Upper lobe of right lung (tissue), 1 donor: ENCODE data around the gene CFAP107. TPM values are rescaled to one million over a fixed set of nuclear protein-coding genes. Genes with fewer than 3 reads are reported as not detected.
A peak's percentile ranks its signal among the peaks of the same experiment; 100 is the strongest.

Source experiments
- ATAC-seq: fragments of 200-7000 bp; cut with Tn5 transposase; one replicate; pipeline ENCODE4 v1.9.1; 2020; ENCODE audit warnings: mild to moderate bottlenecking, moderate library complexity
- DNase-seq: peaks from one replicate; pipeline ENCODE4 v3.0.0-alpha.2; 2020
- H3K27ac ChIP-seq: fragments of 200-600 bp; one replicate; pipeline ENCODE4 v1.8.0; 2022
- H3K27me3 ChIP-seq: fragments of 200-600 bp; one replicate; pipeline ENCODE4 v1.8.0; 2022; ENCODE audit warnings: mild to moderate bottlenecking
- H3K36me3 ChIP-seq: fragments of 200-600 bp; one replicate; pipeline ENCODE4 v1.8.0; 2022
- H3K4me1 ChIP-seq: fragments of 200-600 bp; one replicate; pipeline ENCODE4 v1.8.0; 2022
- H3K4me3 ChIP-seq: fragments of 200-600 bp; one replicate; pipeline ENCODE4 v1.8.0; 2022; ENCODE audit warnings: mild to moderate bottlenecking
- H3K9me3 ChIP-seq: fragments of 200-600 bp; one replicate; pipeline ENCODE4 v1.8.0; 2022
- intact Hi-C: fragments of 100-400 bp; cut with DNase I; formaldehyde crosslinking; loops from one replicate; pipeline ENCODE4 v1.11.0; 2022
- total RNA-seq: library from RNA; stranded (reverse); fragmentation: NEBNext Ultra II Directional; extraction: Animal tissue kit (Norgen Biotek cat#: 25700); gene quantifications from one replicate; pipeline ENCODE4 v1.2.1, GENCODE V29; 2021
- TF ChIP-seq, protein P1 (sequence below): fragments of 200-600 bp; IDR thresholded peaks from one replicate; pipeline ENCODE4 v1.8.0; 2022; ENCODE audit warnings: antibody characterized with exemption
- donor health status: DM: no; HTN: yes; CAD: no; lungs with severe emphysema.

Gene CFAP107
- total RNA-seq, 1 donor from 2014 or later = not detected

DNA sequence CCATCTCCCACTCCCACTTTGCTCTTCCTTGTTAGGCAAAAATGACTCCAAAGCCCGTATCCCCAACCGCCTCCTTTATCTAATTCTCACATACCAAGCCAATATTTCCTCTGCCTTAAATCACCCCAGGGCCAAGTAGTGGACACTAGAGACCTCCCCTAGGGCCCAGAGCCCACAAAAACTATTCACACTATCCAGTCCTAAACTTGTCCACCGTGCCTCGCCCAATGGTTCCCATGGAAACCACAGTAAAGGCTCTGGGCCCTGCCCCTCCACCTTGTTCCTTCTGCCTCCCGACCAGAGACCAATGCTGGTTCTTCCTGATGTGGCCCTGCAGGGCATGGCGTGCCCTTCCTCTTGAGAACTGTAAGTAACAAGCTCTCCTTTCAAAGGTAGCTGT, 11.8 kb downstream of the CFAP107 start:
- TF ChIP-seq, protein P1, sequence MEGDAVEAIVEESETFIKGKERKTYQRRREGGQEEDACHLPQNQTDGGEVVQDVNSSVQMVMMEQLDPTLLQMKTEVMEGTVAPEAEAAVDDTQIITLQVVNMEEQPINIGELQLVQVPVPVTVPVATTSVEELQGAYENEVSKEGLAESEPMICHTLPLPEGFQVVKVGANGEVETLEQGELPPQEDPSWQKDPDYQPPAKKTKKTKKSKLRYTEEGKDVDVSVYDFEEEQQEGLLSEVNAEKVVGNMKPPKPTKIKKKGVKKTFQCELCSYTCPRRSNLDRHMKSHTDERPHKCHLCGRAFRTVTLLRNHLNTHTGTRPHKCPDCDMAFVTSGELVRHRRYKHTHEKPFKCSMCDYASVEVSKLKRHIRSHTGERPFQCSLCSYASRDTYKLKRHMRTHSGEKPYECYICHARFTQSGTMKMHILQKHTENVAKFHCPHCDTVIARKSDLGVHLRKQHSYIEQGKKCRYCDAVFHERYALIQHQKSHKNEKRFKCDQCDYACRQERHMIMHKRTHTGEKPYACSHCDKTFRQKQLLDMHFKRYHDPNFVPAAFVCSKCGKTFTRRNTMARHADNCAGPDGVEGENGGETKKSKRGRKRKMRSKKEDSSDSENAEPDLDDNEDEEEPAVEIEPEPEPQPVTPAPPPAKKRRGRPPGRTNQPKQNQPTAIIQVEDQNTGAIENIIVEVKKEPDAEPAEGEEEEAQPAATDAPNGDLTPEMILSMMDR = no peak
- H3K36me3 ChIP-seq = no peaks in the 10 kb centered on the region
- DNase-seq (no peak), ATAC-seq (no peak)
- no peaks in the 10 kb centered on the region for H3K9me3 ChIP-seq
- H3K4me1 ChIP-seq = no peaks in the 10 kb centered on the region
- H3K4me3 ChIP-seq = no peak overlapping the region
- peaks cover 10% of the 10 kb centered on the region for H3K27me3 ChIP-seq
- intact Hi-C loops = no loop called here
- no peak overlapping the region for H3K27ac ChIP-seq

DNA sequence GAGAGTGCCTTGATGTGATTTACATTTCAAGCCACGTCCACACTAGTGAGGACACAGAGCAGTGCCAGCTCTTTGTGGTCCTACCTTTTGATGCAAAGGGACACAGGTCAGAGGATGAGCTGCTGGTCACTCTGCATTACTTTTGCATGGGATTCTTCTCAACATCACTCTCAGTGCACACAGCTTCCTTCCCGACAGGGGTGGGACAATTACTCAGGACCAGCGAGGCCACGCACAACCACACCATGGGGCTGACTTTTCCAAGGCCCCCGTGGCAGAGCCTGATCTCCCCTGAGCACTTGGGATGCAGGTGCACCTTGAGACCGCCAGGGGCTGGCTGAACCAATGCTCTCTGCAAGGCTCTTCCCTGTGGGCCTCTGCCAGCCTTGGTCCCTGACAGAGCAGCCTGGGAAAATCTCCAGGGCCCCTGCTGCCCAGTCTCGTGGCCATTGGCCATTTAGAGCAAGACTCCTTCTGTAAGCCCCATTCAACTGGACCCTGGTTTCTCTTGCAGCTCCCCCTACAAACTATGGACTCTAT, 14.3 kb downstream of the CFAP107 start:
- TF ChIP-seq, protein P1 = no peak
- H3K9me3 ChIP-seq = no peaks in the 10 kb centered on the region
- ATAC-seq (peak; percentile 13), DNase-seq (no peak)
- peaks cover 8% of the 10 kb centered on the region for H3K27me3 ChIP-seq
- no peaks in the 10 kb centered on the region for H3K36me3 ChIP-seq
- no peak overlapping the region for H3K4me3 ChIP-seq
- H3K4me1 ChIP-seq = no peaks in the 10 kb centered on the region
- intact Hi-C loops = no loop called here
- H3K27ac ChIP-seq = no peak overlapping the region

DNA sequence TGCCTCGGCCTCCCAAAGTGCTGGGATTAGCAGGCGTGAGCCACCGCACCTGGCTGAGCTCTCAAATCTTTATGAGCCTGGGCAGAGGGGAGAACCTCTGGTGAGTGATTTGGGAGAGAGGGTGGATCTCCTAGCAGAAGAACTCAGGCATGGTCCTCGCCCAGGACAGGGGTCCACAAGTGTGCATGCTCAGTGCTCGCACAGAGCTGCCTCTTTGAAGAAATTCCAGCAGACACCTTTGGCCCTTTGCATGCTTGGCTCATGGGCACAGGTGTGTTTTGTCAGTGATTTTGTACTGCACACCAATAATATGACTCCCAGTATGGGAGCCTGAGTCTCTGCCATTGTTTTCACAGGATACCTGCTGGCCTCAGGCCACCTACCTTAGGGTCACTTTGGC, 15.8 kb downstream of the CFAP107 start:
- TF ChIP-seq, protein P1 = no peak
- Histone ChIP-seq H3K27ac (no peak overlapping the region), H3K4me1 (no peaks in the 10 kb centered on the region), H3K4me3 (no peak overlapping the region), H3K27me3 (peaks cover 7% of the 10 kb centered on the region), H3K9me3 (no peaks in the 10 kb centered on the region), H3K36me3 (no peaks in the 10 kb centered on the region)
- no peak for ATAC-seq
- intact Hi-C loops = no loop called here
- DNase-seq = no peak

DNA sequence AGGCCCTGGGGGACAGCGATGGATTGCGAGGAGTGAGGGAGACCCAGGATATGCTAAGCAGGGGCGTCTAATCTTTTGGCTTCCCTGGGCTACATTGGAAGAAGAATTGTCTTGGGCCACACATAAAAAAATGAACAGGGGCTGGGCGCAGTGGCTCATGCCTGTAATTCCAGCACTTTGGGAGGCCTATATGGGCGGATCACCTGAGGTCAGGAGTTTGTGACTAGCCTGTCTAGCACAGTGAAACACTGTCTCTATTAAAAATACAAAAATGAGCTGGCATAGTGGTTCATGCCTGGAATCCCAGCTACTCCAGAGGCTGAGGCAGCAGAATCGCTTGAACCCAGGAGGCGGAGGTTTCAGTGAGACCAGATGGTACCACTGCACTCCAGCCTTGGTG, 16.8 kb downstream of the CFAP107 start:
- ATAC-seq (no peak), DNase-seq (no peak)
- intact Hi-C loops = no loop called here
- no peaks in the 10 kb centered on the region for H3K36me3 ChIP-seq
- no peaks in the 10 kb centered on the region for H3K9me3 ChIP-seq
- H3K4me1 ChIP-seq = no peaks in the 10 kb centered on the region
- H3K4me3 ChIP-seq = no peak overlapping the region
- peaks cover 7% of the 10 kb centered on the region for H3K27me3 ChIP-seq
- H3K27ac ChIP-seq = no peak overlapping the region
- TF ChIP-seq, protein P1 = no peak

DNA sequence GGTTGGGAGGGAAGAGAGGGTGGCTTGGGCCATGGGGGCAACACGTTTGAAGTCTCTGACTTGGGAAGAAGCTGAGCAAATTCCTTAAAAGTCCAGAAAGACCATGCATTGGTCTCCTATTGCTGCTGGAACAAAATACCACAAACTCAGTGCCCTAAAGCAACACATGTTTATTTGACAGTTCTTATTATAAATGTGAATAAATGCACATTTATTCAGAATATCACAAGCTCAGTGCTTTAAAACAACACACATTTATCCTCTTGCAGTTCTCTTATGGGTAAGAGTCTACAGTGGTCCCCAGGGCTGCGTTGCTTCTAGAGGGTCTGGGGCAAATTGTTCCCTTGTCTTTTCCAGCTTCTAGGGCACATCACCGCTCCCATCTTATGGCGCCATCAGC, 17.5 kb downstream of the CFAP107 start:
- Histone ChIP-seq H3K4me3 (no peak overlapping the region), H3K9me3 (no peaks in the 10 kb centered on the region), H3K27ac (no peak overlapping the region), H3K4me1 (no peaks in the 10 kb centered on the region), H3K36me3 (no peaks in the 10 kb centered on the region), H3K27me3 (peaks cover 7% of the 10 kb centered on the region)
- ATAC-seq (no peak), DNase-seq (no peak)
- TF ChIP-seq, protein P1 = no peak
- intact Hi-C loops = no loop called here

DNA sequence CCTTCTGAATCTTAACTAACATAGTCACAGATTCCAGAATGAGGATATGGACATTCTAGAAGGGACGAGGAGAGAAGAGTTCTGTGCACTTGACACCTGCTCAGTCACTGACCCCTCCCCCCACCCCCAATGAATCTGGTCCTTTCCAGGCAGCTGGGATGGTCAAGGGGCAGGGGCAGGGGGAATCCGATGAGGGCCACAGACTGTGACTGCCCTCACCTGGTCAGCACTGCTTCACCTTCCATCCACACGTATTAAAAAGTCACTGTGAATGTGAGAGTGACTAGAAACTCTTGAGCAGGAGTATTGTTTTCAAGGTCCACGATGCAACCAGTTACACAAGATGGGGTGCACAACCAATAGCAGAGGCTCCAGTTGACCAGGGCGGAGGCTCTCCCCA, 18.0 kb downstream of the CFAP107 start:
- no peaks in the 10 kb centered on the region for H3K4me1 ChIP-seq
- intact Hi-C loops = no loop called here
- H3K4me3 ChIP-seq = no peak overlapping the region
- peaks cover 4% of the 10 kb centered on the region for H3K27me3 ChIP-seq
- DNase-seq = no peak
- H3K9me3 ChIP-seq = no peaks in the 10 kb centered on the region
- H3K27ac ChIP-seq = no peak overlapping the region
- no peaks in the 10 kb centered on the region for H3K36me3 ChIP-seq
- ATAC-seq = no peak
- TF ChIP-seq, protein P1 = no peak
